HG02798 (cell line): ENCODE measurements around the gene DMD.
"Not testable (repeated sequence)": the region's sequence is repeated elsewhere in the genome, so short reads cannot be mapped to it uniquely, and the experiment has no call there.

ENCODE experiments used
- ATAC-seq: cut with Tn5 transposase; IDR thresholded peaks from one replicate; pipeline ENCODE4 v1.9.1; 2021; ENCODE audit warnings: mild to moderate bottlenecking; ENCODE audit not compliant: unreplicated experiment, poor library complexity

DMD gene

GRCh38 chrX:31583892-31584291 is 1627.5 kb downstream of the DMD start:
- ATAC-seq: not testable (repeated sequence)

DNA sequence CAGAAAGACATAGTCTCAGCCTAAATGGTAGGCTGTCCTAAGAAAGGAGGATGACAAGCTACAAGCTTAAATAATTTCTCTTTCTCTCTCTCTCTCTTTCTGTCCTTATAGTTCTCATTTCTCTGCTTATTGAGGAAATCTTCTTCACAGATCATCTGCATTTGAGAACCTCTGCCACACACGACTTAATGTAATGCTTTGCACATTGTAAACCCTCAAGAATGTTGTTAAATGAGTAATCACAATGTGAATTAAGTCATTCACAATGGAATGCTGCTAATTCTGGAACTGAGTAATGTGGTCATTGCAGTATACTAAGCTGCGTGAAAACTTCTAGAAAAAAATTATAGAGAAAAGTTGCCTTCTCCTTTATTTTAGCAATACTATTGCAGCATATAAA is 1630.6 kb downstream of the DMD start:
- no peak for ATAC-seq

DNA sequence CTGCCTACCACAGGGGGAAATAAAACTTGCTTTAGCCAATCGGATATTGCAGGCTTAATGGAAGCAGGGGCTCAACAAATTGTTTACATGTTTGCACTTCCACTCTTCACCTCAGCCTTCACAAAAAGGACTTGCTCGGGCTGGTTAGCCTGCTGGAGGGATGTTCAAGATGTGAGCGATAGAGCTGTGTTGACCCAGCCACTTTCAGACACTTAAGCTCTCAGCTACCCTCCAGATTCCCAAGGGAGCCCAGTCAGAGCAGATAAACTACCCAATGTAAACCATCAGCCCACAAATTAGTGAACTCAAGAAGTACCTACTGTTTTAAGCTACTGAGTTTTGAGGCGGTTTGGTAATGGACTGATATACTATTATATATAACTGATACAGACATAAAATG is 1631.1 kb downstream of the DMD start:
- ATAC-seq: no peak

GRCh38 chrX:31572360-31572759 is 1639.0 kb downstream of the DMD start:
- ATAC-seq: no peak

DNA sequence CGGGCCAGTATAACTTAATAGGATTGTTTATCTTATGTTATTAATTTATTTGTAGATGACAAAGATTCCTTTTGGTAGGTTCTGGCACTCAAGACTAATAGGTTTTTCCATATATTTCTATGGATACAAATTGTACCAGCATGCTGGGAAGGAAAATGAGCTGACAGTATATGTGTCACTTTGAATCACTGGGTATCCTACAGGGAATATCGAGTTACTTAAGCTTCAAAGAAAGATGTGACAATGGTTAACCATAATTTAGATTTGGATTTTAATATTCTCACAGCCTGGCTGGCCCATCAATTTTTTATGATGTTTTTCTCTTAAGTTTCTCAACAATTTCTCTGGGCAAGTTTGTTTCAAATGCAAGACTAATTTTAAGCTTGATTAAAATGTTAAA is 1640.7 kb downstream of the DMD start:
- ATAC-seq: no peak

DNA sequence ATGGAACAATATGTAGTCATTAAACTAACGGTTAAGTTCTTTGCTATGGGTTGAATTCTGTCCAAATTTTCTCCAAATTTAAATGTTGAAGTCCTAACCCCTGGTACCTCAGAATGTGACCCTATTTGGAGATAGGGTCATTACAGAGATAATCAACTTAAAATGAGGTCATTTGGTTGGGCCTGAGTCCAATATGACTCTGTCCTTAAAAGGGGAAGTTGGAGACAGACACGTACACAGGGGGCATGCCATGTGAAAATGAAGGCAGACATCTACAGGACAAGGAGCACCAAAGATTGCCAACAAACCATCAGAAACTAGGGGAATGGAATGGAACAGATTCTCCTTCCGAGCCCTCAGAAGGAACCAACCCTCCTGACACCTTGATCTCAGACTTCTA is 1647.6 kb downstream of the DMD start:
- ATAC-seq: no peak

DNA sequence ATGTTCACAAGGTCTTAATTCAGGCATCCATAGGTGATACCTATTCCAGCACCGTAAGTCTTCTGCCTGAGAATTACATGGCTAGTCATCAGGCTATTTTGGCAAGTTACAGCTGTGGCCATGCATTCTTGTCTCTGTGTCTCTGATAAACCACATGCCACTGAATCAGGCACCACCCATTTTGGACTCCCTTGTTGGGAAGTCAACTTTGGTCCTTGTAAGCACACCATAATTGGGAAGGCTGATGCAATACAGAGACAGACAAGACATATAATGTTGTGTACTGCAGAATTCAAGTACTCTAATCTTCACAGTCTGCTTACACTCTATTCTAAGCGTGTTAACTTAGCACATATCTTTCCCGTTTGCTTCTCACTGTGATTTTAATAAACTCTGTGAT is 1655.8 kb downstream of the DMD start:
- ATAC-seq: no peak

DNA sequence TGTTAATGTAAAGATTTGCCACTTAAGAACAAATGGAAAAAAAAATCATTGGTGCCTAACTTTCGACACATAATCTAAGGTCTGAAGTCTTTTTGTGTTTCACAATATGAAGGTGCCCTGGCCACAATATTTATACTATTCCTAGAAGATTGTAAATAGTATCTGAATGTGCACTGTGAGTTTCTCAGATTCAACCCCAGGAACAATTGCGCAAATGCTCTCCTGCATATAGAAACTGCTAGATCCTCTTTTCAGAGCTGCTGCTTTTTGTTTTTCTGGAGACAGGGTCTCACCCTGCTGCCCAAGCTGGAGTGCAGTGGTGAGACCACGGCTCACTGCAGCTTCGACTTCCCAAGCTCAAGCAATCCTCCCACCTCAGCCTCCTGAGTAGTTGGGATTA is 1659.4 kb downstream of the DMD start:
- no peak for ATAC-seq

DNA sequence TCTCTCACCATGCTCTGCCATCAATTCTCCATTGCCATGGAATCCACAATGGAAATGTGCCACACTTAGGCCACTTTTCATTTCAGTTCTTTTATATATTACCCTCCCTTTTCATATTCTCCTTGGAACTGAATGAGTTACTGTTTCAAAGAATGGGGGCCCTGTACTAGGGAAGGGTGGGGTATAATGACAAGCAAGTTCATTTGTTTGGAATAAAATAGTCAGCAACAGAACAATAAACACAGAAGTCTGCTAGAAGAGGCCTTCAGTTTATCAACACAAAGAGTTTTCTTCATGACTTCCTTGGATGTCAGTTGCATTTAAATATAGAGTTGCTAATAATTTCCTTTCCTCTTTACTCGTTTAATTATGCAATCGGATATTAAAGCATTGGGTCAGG is 1661.2 kb downstream of the DMD start:
- ATAC-seq: no peak

- ATAC-seq: no peak
These were observed 1663.5 kb downstream of the DMD start for GRCh38 chrX:31547816-31548215.

DNA sequence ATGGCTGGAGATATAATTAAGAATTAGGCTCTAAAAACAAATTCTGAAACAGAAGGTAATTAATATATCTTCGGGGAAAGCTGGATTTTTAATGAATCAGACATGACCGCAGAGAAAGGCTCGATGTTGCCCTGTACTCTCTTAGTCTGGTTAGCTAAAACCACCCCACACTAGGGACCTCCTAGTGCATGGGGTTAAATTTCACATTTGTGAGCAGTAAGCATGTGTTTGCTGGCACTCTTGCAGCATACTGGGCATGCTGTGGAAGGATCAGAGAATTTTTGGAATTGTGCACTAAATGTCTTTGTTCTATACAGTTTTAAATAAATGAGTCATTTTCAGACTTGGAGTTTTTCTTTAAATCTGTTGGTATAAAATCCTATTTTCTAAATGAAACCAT is 1663.9 kb downstream of the DMD start:
- ATAC-seq: no peak

- ATAC-seq: no peak
These were observed 1665.2 kb downstream of the DMD start for GRCh38 chrX:31546126-31546525.

- no peak for ATAC-seq
These were observed 1665.6 kb downstream of the DMD start for GRCh38 chrX:31545726-31546125.

- no peak for ATAC-seq
These were observed 1666.2 kb downstream of the DMD start for GRCh38 chrX:31545191-31545590.

DNA sequence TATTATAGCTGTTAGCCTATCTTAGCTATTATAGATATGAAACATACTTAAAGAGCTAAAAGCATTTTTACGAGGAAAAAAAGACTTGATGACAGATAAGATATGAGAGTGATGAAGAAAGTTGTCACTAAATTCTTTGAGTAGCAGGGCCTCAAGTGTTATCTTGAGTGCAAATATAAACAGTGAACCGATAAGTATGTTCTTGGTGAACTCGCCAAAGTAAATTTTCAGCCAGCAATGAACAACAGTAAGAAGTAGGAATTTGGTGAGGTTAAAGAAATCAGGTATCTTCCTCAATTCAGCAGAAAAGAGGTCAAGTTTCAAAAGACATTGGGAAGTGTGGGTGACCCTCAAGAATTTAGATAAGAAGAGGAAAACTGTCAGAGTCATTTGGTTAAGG is 1667.7 kb downstream of the DMD start:
- no peak for ATAC-seq

DNA sequence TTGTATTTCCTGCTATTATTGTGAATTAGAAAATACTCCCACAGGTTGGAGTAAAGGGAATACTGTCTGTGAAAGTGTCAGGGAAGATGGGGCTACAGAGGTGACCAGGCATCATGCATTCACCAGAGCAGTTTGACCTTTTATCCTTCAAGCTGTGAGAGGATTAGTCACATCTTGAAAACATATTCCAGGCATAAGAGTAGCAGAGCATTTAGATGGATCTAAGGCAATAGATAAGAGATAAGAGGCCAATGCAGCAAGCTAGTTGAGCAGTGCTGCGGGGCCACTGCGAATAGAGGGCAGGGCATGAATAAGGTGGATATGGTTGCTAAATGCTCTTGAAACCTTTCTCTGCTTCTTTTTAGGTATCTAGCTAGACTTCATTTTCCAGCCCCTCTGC is 1668.8 kb downstream of the DMD start:
- no peak for ATAC-seq

DNA sequence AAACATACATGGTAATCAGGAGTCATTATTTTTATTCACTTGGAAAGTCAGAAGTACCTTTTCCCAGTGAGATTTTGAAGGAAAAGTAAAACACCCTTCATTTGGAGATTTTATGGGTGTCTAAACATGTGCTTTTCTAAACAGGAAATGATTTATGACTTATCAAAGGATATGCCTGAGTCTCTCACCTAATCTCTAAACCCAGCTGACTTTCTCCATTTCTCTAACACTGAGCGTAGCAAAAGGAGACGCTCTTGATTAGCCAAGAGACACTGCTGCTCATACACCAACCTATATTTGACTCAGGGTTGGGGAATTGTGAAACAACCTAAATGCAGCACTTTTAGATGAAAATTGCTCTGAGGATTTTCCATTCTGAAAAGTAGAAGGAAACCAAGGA is 1671.0 kb downstream of the DMD start:
- ATAC-seq: no peak

- no peak for ATAC-seq
These were observed 1683.8 kb downstream of the DMD start for GRCh38 chrX:31527455-31528126.

- no peak for ATAC-seq
These were observed 1687.3 kb downstream of the DMD start for GRCh38 chrX:31523884-31524536.

- no peak for ATAC-seq
These were observed 1688.6 kb downstream of the DMD start for GRCh38 chrX:31522760-31523159.

DNA sequence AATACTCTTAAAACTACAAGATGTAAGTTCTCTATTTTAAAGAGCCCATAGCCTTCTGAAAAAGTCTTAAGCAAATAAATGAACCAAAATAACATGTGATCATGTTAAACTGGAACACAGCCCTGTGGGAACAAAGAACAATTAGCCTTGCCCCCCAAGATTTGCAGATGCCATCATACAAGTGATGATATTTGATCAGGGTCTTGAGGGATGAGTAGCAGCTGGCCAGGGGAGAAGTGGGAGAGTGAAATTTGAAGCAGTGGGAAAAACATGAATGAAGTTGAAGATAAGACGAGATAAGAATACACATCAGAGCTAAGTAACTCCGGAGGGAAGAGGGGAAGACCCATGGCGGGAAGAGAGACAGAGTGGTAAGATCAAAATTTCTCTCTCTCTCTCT is 1689.4 kb downstream of the DMD start:
- ATAC-seq: no peak

DNA sequence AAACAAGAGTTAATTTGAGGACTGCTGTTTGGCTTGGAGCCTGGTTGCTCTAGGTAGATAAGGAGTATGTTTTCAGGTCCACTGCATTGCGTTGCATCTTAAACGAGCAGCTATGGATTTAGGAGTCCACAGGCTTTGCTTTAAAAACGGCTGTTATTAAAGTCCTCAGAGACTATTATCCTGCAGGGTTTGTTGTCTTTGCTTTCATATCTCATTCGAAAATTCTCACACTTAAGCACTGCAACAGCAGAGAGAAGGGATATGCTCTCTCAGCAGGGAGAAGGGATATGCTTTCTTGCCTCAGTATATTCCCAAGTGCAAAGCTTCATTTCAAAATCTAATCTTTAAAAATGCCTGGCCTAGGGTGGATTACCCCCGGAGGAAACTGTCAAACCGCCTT is 1694.8 kb downstream of the DMD start:
- ATAC-seq: no peak
